H9 (cell line): ENCODE results near the gene TBATA. TPM values are rescaled to one million over a fixed set of nuclear protein-coding genes. Genes with fewer than 3 reads are reported as not detected.

ENCODE experiments used
- DNase-seq: peaks from one replicate; pipeline ENCODE4 v3.0.0-alpha.2; 2017
- H2AFZ ChIP-seq: one replicate; pipeline ENCODE4 v1.6.1; 2013; ENCODE audit warnings: mild to moderate bottlenecking, low read length, control low read depth, moderate library complexity
- H2AK5ac ChIP-seq: 2 replicates; pipeline ENCODE4 v1.6.1; 2013; ENCODE audit warnings: low read length, control low read depth, mixed read lengths; ENCODE audit not compliant: insufficient read length
- H2BK120ac ChIP-seq: one replicate; pipeline ENCODE4 v1.6.1; 2013; ENCODE audit warnings: low read depth, mild to moderate bottlenecking, low read length, control low read depth, inconsistent platforms; ENCODE audit not compliant: poor library complexity, severe bottlenecking
- H2BK12ac ChIP-seq: 2 replicates; pipeline ENCODE4 v1.6.1; 2013; ENCODE audit warnings: low read length, control low read depth, mixed read lengths, low read depth; ENCODE audit not compliant: insufficient read length
- H2BK15ac ChIP-seq: 2 replicates; pipeline ENCODE4 v1.6.1; 2013; ENCODE audit warnings: low read depth, low read length, control low read depth
- H2BK20ac ChIP-seq: one replicate; pipeline ENCODE4 v1.6.1; 2013; ENCODE audit warnings: low read depth, mild to moderate bottlenecking, low read length, control low read depth, inconsistent platforms; ENCODE audit not compliant: poor library complexity, severe bottlenecking
- H2BK5ac ChIP-seq: 2 replicates; pipeline ENCODE4 v1.6.1; 2013; ENCODE audit warnings: low read length, control low read depth, mixed read lengths; ENCODE audit not compliant: insufficient read length
- H3K14ac ChIP-seq: 2 replicates; pipeline ENCODE4 v1.6.1; 2013; ENCODE audit warnings: low read length, control low read depth; ENCODE audit not compliant: insufficient read depth
- H3K18ac ChIP-seq: 2 replicates; pipeline ENCODE4 v1.6.1; 2013; ENCODE audit warnings: low read depth, mild to moderate bottlenecking, mixed read lengths, low read length, control low read depth; ENCODE audit not compliant: insufficient read length
- H3K23ac ChIP-seq: 2 replicates; pipeline ENCODE4 v1.6.1; 2013; ENCODE audit warnings: low read length, control low read depth, mixed read lengths, low read depth; ENCODE audit not compliant: insufficient read length
- H3K23me2 ChIP-seq: 2 replicates; pipeline ENCODE4 v1.6.1; 2013; ENCODE audit warnings: low read depth, mild to moderate bottlenecking, mixed read lengths, low read length, control low read depth; ENCODE audit not compliant: insufficient read length, poor library complexity, severe bottlenecking
- H3K27ac ChIP-seq: 2 replicates; pipeline ENCODE4 v1.5.1; 2013; ENCODE audit warnings: low read length, control low read depth, mixed read lengths, low read depth; ENCODE audit not compliant: insufficient read length
- H3K27me3 ChIP-seq: 2 replicates; pipeline ENCODE4 v1.6.1; 2013; ENCODE audit warnings: low read length, control low read depth, inconsistent platforms; ENCODE audit not compliant: insufficient read depth
- H3K4ac ChIP-seq: 2 replicates; pipeline ENCODE4 v1.6.1; 2013; ENCODE audit warnings: low read depth, mild to moderate bottlenecking, control low read depth, inconsistent platforms, low read length, moderate library complexity
- H3K4me1 ChIP-seq: 2 replicates; pipeline ENCODE4 v1.6.1; 2013; ENCODE audit warnings: low read length, control low read depth, inconsistent platforms; ENCODE audit not compliant: insufficient read depth
- H3K4me2 ChIP-seq: 2 replicates; pipeline ENCODE4 v1.6.1; 2013; ENCODE audit warnings: low read length, control low read depth, mixed read lengths; ENCODE audit not compliant: insufficient read length, insufficient read depth
- H3K56ac ChIP-seq: 2 replicates; pipeline ENCODE4 v1.6.1; 2013; ENCODE audit warnings: low read depth, mild to moderate bottlenecking, mixed read lengths, low read length, control low read depth; ENCODE audit not compliant: insufficient read length
- H3K79me1 ChIP-seq: 2 replicates; pipeline ENCODE4 v1.6.1; 2013; ENCODE audit warnings: low read depth, mild to moderate bottlenecking, moderate library complexity, low read length, control low read depth, inconsistent platforms; ENCODE audit not compliant: insufficient read depth, poor library complexity, severe bottlenecking
- H3K79me2 ChIP-seq: 2 replicates; pipeline ENCODE4 v1.6.1; 2013; ENCODE audit warnings: low read length, control low read depth, inconsistent platforms; ENCODE audit not compliant: insufficient read depth
- H3K9ac ChIP-seq: 2 replicates; pipeline ENCODE4 v1.6.1; 2013; ENCODE audit warnings: low read length, control low read depth, mixed read lengths; ENCODE audit not compliant: insufficient read length; ENCODE audit errors: extremely low read depth
- H3K9me3 ChIP-seq: one replicate; pipeline ENCODE4 v1.6.1; 2013; ENCODE audit warnings: low read depth, low read length, inconsistent platforms; ENCODE audit not compliant: control insufficient read depth
- H3T11ph ChIP-seq: one replicate; pipeline ENCODE4 v1.6.1; 2013; ENCODE audit warnings: mild to moderate bottlenecking, low read length, control low read depth, inconsistent platforms
- H4K20me1 ChIP-seq: one replicate; pipeline ENCODE4 v1.6.1; 2013; ENCODE audit not compliant: control insufficient read depth, insufficient read length, insufficient read depth
- H4K5ac ChIP-seq: 2 replicates; pipeline ENCODE4 v1.6.1; 2013; ENCODE audit warnings: low read depth, mild to moderate bottlenecking, mixed read lengths, low read length, control low read depth; ENCODE audit not compliant: insufficient read length
- H4K8ac ChIP-seq: replicated peaks from 2 replicates; pipeline ENCODE4 v1.6.1; 2013; ENCODE audit warnings: low read length, control low read depth, mixed read lengths, low read depth; ENCODE audit not compliant: insufficient read length
- H4K91ac ChIP-seq: 2 replicates; pipeline ENCODE4 v1.6.1; 2013; ENCODE audit warnings: low read depth, mild to moderate bottlenecking, moderate library complexity, mixed read lengths, low read length, control low read depth; ENCODE audit not compliant: insufficient read length
- H3K27ac Mint-ChIP-seq, 3 experiments: 2 replicates in 2 of 3; 3 replicates in 1 of 3; pipeline ENCODE4 v1.8.0; 2020 to 2021; ENCODE audit warnings: mixed read lengths in 3 of 3, mild to moderate bottlenecking in 1 of 3, moderate library complexity in 1 of 3
- H3K27me3 Mint-ChIP-seq: 2 replicates; pipeline ENCODE4 v1.8.0; 2021; ENCODE audit warnings: low read depth, mild to moderate bottlenecking, moderate library complexity, mixed read lengths
- H3K36me3 Mint-ChIP-seq, 3 experiments: 2 replicates in 2 of 3; 3 replicates in 1 of 3; pipeline ENCODE4 v1.8.0; 2020 to 2021; ENCODE audit warnings: low read depth in 3 of 3, mixed read lengths in 3 of 3; ENCODE audit not compliant: insufficient read depth in 1 of 3
- H3K4me1 Mint-ChIP-seq, 2 experiments: 2 replicates each; pipeline ENCODE4 v1.8.0; 2020; ENCODE audit warnings: mixed read lengths in 2 of 2
- H3K4me3 Mint-ChIP-seq, 2 experiments: 2 replicates in 1 of 2; 3 replicates in 1 of 2; pipeline ENCODE4 v1.8.0; 2020 to 2021; ENCODE audit warnings: mild to moderate bottlenecking in 2 of 2, mixed read lengths in 2 of 2, moderate library complexity in 1 of 2
- H3K9me3 Mint-ChIP-seq, 2 experiments: 2 replicates in 1 of 2; 3 replicates in 1 of 2; pipeline ENCODE4 v1.8.0; 2020; ENCODE audit warnings: mild to moderate bottlenecking in 2 of 2, mixed read lengths in 2 of 2, moderate library complexity in 1 of 2
- CTCF ChIP-seq: fragments of 200-600 bp; sonication (generic); conservative IDR thresholded peaks from 3 replicates; pipeline ENCODE4 v1.8.0; 2021; ENCODE audit warnings: antibody characterized with exemption, mild to moderate bottlenecking
- WGBS: extraction: QIAGEN DNeasy Blood & Tissue Kit; methylation state at CpG from one replicate; pipeline ENCODE4 v1.1.7; 2013; ENCODE audit warnings: missing lambda C conversion rate, low lambda C conversion rate, mixed read lengths; ENCODE audit not compliant: insufficient read length; ENCODE audit errors: extremely low coverage; 5-methylcytosine and 5-hydroxymethylcytosine counted together
- total RNA-seq: library from RNA; stranded (reverse); gene quantifications from 2 replicates; pipeline ENCODE4 v1.2.1, GENCODE V29; 2021

The TBATA gene
- total RNA-seq, 1 experiment from 2014 or later: not detected

- Histone ChIP-seq H3K79me1 (peaks cover 3% of the 10 kb centered on the region), H2BK15ac (no peak overlapping the region), H2BK20ac (no peak overlapping the region), H4K8ac (no peak overlapping the region), H3K23me2 (no peaks in the 10 kb centered on the region), H4K5ac (no peak overlapping the region), H3K23ac (no peak overlapping the region), H3K18ac (no peak overlapping the region), H4K91ac (no peak overlapping the region), H3K79me2 (peaks cover 1% of the 10 kb centered on the region; the same call in 1 of the 2 replicates), H3K9me3 (no peaks in the 10 kb centered on the region), H3T11ph (no peak overlapping the region), H3K27me3 (no peaks in the 10 kb centered on the region), H3K27ac (no peak overlapping the region), H3K4me1 (no peaks in the 10 kb centered on the region), H2BK120ac (no peak overlapping the region), H3K56ac (no peak overlapping the region), H4K20me1 (no peaks in the 10 kb centered on the region), H2BK5ac (no peak overlapping the region), H2AK5ac (no peak overlapping the region), H3K4me2 (no peak overlapping the region), H2AFZ (no peak overlapping the region), H3K9ac (no peak overlapping the region), H3K14ac (no peak overlapping the region), H3K4ac (no peak overlapping the region), H2BK12ac (no peak overlapping the region)
- Mint-ChIP-seq H3K9me3 (no peaks in the 10 kb centered on the region; a peak in 1 of 5 replicates), H3K4me3 (no peak overlapping the region), H3K27me3 (no peaks in the 10 kb centered on the region), H3K27ac (no peak overlapping the region), H3K4me1 (peaks cover 0 to 8% of the 10 kb centered on the region in 2 experiments; a peak in 2 of 4 replicates), H3K36me3 (peaks cover 5 to 22% (median 19%) of the 10 kb centered on the region in 3 experiments)
- DNase-seq: no peak
- no peak for TF ChIP-seq CTCF
- no CpG with 5 or more reads among the region's 5 CpGs for WGBS
Measured at GRCh38 chr10:70829543-70829942, 44.4 kb upstream of the TBATA start.
